RPMI7951 (cell line): ENCODE data around the gene NABP1. TPM values are rescaled to one million over a fixed set of nuclear protein-coding genes. Genes with fewer than 3 reads are reported as not detected.

Experiments
- DNase-seq: peaks from one replicate; pipeline ENCODE4 v3.0.0-alpha.2; 2012; ENCODE audit warnings: low read depth
- total RNA-seq: library from RNA; depleted of rRNA; stranded (reverse); fragments of >200 nt; shearing (Covaris generic); gene quantifications from 2 replicates; pipeline ENCODE4 v1.2.3, GENCODE V29; 2014

Gene NABP1
- total RNA-seq, 1 experiment from 2014 or later = 24.5 TPM

GRCh38 chr2:191680639-191681038, 2.7 kb downstream of the NABP1 start:
- no peak for DNase-seq

GRCh38 chr2:191682126-191682525, 4.2 kb downstream of the NABP1 start:
- no peak for DNase-seq

GRCh38 chr2:191686066-191686465, 8.1 kb downstream of the NABP1 start:
- no peak for DNase-seq

GRCh38 chr2:191686729-191687128, 8.8 kb downstream of the NABP1 start:
- DNase-seq = no peak

GRCh38 chr2:191687867-191688266, 9.9 kb downstream of the NABP1 start:
- no peak for DNase-seq

- peak; percentile 79 for DNase-seq
These were observed 11.2 kb downstream of the NABP1 start for GRCh38 chr2:191688934-191689695.

GRCh38 chr2:191690327-191690726, 12.4 kb downstream of the NABP1 start:
- no peak for DNase-seq

- DNase-seq = peak; percentile 79
These were observed 13.2 kb downstream of the NABP1 start for GRCh38 chr2:191691016-191691735.

GRCh38 chr2:191691898-191692297, 14.0 kb downstream of the NABP1 start:
- no peak for DNase-seq

- DNase-seq = no peak
These were observed 14.7 kb downstream of the NABP1 start for GRCh38 chr2:191692502-191693115.

GRCh38 chr2:191693166-191693565, 15.2 kb downstream of the NABP1 start:
- DNase-seq = no peak

- no peak for DNase-seq
These were observed 15.8 kb downstream of the NABP1 start for GRCh38 chr2:191693778-191694177.

GRCh38 chr2:191696001-191696400, 18.1 kb downstream of the NABP1 start:
- DNase-seq = peak; percentile 86

GRCh38 chr2:191696966-191697365, 19.0 kb downstream of the NABP1 start:
- DNase-seq = no peak

- no peak for DNase-seq
These were observed 19.9 kb downstream of the NABP1 start for GRCh38 chr2:191697870-191698269.

GRCh38 chr2:191699341-191699945, 21.5 kb downstream of the NABP1 start:
- no peak for DNase-seq

- DNase-seq = no peak
These were observed 23.1 kb downstream of the NABP1 start for GRCh38 chr2:191701029-191701428.

GRCh38 chr2:191701696-191702095, 23.8 kb downstream of the NABP1 start:
- DNase-seq = peak; percentile 70

GRCh38 chr2:191703079-191703725, 25.3 kb downstream of the NABP1 start:
- no peak for DNase-seq

- no peak for DNase-seq
These were observed 27.1 kb downstream of the NABP1 start for GRCh38 chr2:191705084-191705483.

GRCh38 chr2:191705701-191706100, 27.8 kb downstream of the NABP1 start:
- no peak for DNase-seq

GRCh38 chr2:191706791-191707190, 28.9 kb downstream of the NABP1 start:
- no peak for DNase-seq
